Stomach (tissue), 4 donors: ENCODE measurements around the gene KIF6.

Source experiments
- EP300 ChIP-seq: sonication (generic); formaldehyde crosslinking; IDR thresholded peaks from one replicate; pipeline ENCODE4 v1.6.1; 2017; ENCODE audit warnings: antibody characterized with exemption
- POLR2A ChIP-seq, 4 donors: fragments of 450-650 bp; IDR thresholded peaks; one replicate each; pipeline ENCODE4 v1.6.1; 2016; ENCODE audit warnings: antibody characterized with exemption in 4 of 4, control low read depth in 2 of 4, mild to moderate bottlenecking in 1 of 4, moderate library complexity in 1 of 4
- TF ChIP-seq, protein P1 (sequence below), 7 experiments: fragments of 450-650 bp in 4 of 7; fragments of 200-600 bp in 3 of 7; sonication (generic) in 3 of 7; IDR thresholded peaks; one replicate each; pipeline ENCODE4 v1.5.1; 2016 to 2019; ENCODE audit warnings: antibody characterized with exemption in 7 of 7, control low read depth in 2 of 7, mild to moderate bottlenecking in 1 of 7

DNA sequence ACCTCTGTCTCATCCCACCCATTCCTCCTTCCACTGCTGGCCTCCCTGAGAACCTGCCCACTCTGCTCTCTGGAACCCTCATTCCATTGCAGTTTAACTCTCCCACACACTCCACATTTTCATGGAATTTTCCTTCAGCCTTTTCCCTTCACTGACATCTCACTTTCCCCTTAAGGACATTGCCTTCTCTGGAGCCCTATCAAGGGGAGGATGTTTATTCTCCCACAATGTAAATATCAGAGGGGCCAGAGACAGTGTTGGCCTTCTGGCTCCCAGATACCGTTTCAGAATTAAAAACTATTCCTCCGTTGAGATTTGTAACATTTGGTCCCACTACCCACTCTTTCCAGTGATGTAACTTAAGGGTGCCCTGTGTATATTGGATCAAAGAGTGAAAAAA lies 203.2 kb downstream of the KIF6 start:
- TF ChIP-seq EP300 (no peak), POLR2A (IDR thresholded peaks at IDR 0.05) (no peak)
- TF ChIP-seq, protein P1, sequence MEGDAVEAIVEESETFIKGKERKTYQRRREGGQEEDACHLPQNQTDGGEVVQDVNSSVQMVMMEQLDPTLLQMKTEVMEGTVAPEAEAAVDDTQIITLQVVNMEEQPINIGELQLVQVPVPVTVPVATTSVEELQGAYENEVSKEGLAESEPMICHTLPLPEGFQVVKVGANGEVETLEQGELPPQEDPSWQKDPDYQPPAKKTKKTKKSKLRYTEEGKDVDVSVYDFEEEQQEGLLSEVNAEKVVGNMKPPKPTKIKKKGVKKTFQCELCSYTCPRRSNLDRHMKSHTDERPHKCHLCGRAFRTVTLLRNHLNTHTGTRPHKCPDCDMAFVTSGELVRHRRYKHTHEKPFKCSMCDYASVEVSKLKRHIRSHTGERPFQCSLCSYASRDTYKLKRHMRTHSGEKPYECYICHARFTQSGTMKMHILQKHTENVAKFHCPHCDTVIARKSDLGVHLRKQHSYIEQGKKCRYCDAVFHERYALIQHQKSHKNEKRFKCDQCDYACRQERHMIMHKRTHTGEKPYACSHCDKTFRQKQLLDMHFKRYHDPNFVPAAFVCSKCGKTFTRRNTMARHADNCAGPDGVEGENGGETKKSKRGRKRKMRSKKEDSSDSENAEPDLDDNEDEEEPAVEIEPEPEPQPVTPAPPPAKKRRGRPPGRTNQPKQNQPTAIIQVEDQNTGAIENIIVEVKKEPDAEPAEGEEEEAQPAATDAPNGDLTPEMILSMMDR (IDR thresholded peaks at IDR 0.05): no peak
